ENCODE results near the gene SLC38A10. TPM values are rescaled to one million over a fixed set of nuclear protein-coding genes. Genes with fewer than 3 reads are reported as not detected.
A peak's percentile ranks its signal among the peaks of the same experiment; 100 is the strongest.

Gene SLC38A10
- total RNA-seq, 1 experiment from 2014 or later = 81.4 TPM

- DNase-seq (ENCODE audit: low read depth in 1 of 2, low spot score in 2 of 2) = no peak
- H3K27me3 ChIP-seq (replicated peaks) = no peaks in the 10 kb centered on the region
- H3K4me3 ChIP-seq = no peak overlapping the region
- H3K9me3 ChIP-seq (replicated peaks) = no peaks in the 10 kb centered on the region
- no peaks in the 10 kb centered on the region for H3K36me3 ChIP-seq
- H3K27ac ChIP-seq = no peak overlapping the region
- no peaks in the 10 kb centered on the region for H3K4me1 ChIP-seq (replicated peaks)
Measured at GRCh38 chr17:81302324-81302723, 7.2 kb upstream of the SLC38A10 start.

- DNase-seq (ENCODE audit: low read depth in 1 of 2, low spot score in 2 of 2) = no peak
- no peak overlapping the region for H3K27ac ChIP-seq
- H3K36me3 ChIP-seq = no peaks in the 10 kb centered on the region
- H3K9me3 ChIP-seq (replicated peaks) = no peaks in the 10 kb centered on the region
- no peaks in the 10 kb centered on the region for H3K4me1 ChIP-seq (replicated peaks)
- H3K4me3 ChIP-seq = no peak overlapping the region
- H3K27me3 ChIP-seq (replicated peaks) = no peaks in the 10 kb centered on the region
Measured at GRCh38 chr17:81301195-81302144, 6.4 kb upstream of the SLC38A10 start.

GRCh38 chr17:81300586-81301155, 5.6 kb upstream of the SLC38A10 start:
- no peak for DNase-seq (ENCODE audit: low read depth in 1 of 2, low spot score in 2 of 2)
- Histone ChIP-seq H3K9me3 (replicated peaks) (no peaks in the 10 kb centered on the region), H3K27me3 (replicated peaks) (no peaks in the 10 kb centered on the region), H3K27ac (no peak overlapping the region), H3K36me3 (no peaks in the 10 kb centered on the region), H3K4me3 (no peak overlapping the region), H3K4me1 (replicated peaks) (peaks cover 8% of the 10 kb centered on the region)

GRCh38 chr17:81299846-81300585, 4.9 kb upstream of the SLC38A10 start:
- no peak overlapping the region for H3K4me3 ChIP-seq
- H3K36me3 ChIP-seq = peaks cover 4% of the 10 kb centered on the region
- H3K4me1 ChIP-seq (replicated peaks) = peaks cover 11% of the 10 kb centered on the region
- H3K9me3 ChIP-seq (replicated peaks) = no peaks in the 10 kb centered on the region
- no peaks in the 10 kb centered on the region for H3K27me3 ChIP-seq (replicated peaks)
- no peak overlapping the region for H3K27ac ChIP-seq
- DNase-seq (ENCODE audit: low read depth in 1 of 2, low spot score in 2 of 2) = no peak

GRCh38 chr17:81298991-81299738, 4.1 kb upstream of the SLC38A10 start:
- H3K27ac ChIP-seq = no peak overlapping the region
- no peak overlapping the region for H3K4me3 ChIP-seq
- peaks cover 14% of the 10 kb centered on the region for H3K4me1 ChIP-seq (replicated peaks)
- H3K9me3 ChIP-seq (replicated peaks) = no peaks in the 10 kb centered on the region
- DNase-seq (ENCODE audit: low read depth in 1 of 2, low spot score in 2 of 2) = no peak
- no peaks in the 10 kb centered on the region for H3K27me3 ChIP-seq (replicated peaks)
- peaks cover 10% of the 10 kb centered on the region for H3K36me3 ChIP-seq

- Histone ChIP-seq H3K27me3 (replicated peaks) (no peaks in the 10 kb centered on the region), H3K27ac (no peak overlapping the region), H3K36me3 (peaks cover 10% of the 10 kb centered on the region), H3K4me3 (no peak overlapping the region), H3K9me3 (replicated peaks) (no peaks in the 10 kb centered on the region), H3K4me1 (replicated peaks) (peaks cover 18% of the 10 kb centered on the region)
- no peak for DNase-seq (ENCODE audit: low read depth in 1 of 2, low spot score in 2 of 2)
Measured at GRCh38 chr17:81298325-81298990, 3.4 kb upstream of the SLC38A10 start.

GRCh38 chr17:81295676-81296381, 722 bp upstream of the SLC38A10 start:
- Histone ChIP-seq H3K4me1 (replicated peaks) (peaks cover 18% of the 10 kb centered on the region), H3K9me3 (replicated peaks) (no peaks in the 10 kb centered on the region), H3K36me3 (peaks cover 13% of the 10 kb centered on the region), H3K4me3 (peak overlapping the region; percentile 91), H3K27me3 (replicated peaks) (no peaks in the 10 kb centered on the region), H3K27ac (peak overlapping the region; percentile 59)
- DNase-seq (ENCODE audit: low read depth in 1 of 2, low spot score in 2 of 2) = peak in 1 of 2 experiments; percentile 50

- Histone ChIP-seq H3K36me3 (peaks cover 25% of the 10 kb centered on the region), H3K27ac (peak overlapping the region; percentile 59), H3K9me3 (replicated peaks) (no peaks in the 10 kb centered on the region), H3K4me3 (peak overlapping the region; percentile 91), H3K4me1 (replicated peaks) (peaks cover 18% of the 10 kb centered on the region), H3K27me3 (replicated peaks) (no peaks in the 10 kb centered on the region)
- DNase-seq (ENCODE audit: low read depth in 1 of 2, low spot score in 2 of 2) = no peak
Measured at GRCh38 chr17:81294512-81295030, 536 bp downstream of the SLC38A10 start.

GRCh38 chr17:81292450-81292849, 2.7 kb downstream of the SLC38A10 start:
- peaks cover 47% of the 10 kb centered on the region for H3K36me3 ChIP-seq
- H3K27ac ChIP-seq = no peak overlapping the region
- no peak for DNase-seq (ENCODE audit: low read depth in 1 of 2, low spot score in 2 of 2)
- peaks cover 18% of the 10 kb centered on the region for H3K4me1 ChIP-seq (replicated peaks)
- no peaks in the 10 kb centered on the region for H3K9me3 ChIP-seq (replicated peaks)
- H3K27me3 ChIP-seq (replicated peaks) = no peaks in the 10 kb centered on the region
- H3K4me3 ChIP-seq = no peak overlapping the region

- DNase-seq (ENCODE audit: low read depth in 1 of 2, low spot score in 2 of 2) = peak in 1 of 2 experiments; percentile 34
- peaks cover 18% of the 10 kb centered on the region for H3K4me1 ChIP-seq (replicated peaks)
- H3K27me3 ChIP-seq (replicated peaks) = no peaks in the 10 kb centered on the region
- H3K4me3 ChIP-seq = no peak overlapping the region
- H3K36me3 ChIP-seq = peaks cover 54% of the 10 kb centered on the region
- H3K27ac ChIP-seq = no peak overlapping the region
- no peaks in the 10 kb centered on the region for H3K9me3 ChIP-seq (replicated peaks)
Measured at GRCh38 chr17:81291662-81292061, 3.4 kb downstream of the SLC38A10 start.

GRCh38 chr17:81290230-81290629, 4.9 kb downstream of the SLC38A10 start:
- H3K4me1 ChIP-seq (replicated peaks) = peaks cover 7% of the 10 kb centered on the region
- peaks cover 65% of the 10 kb centered on the region for H3K36me3 ChIP-seq
- DNase-seq (ENCODE audit: low read depth in 1 of 2, low spot score in 2 of 2) = no peak

GRCh38 chr17:81289627-81290026, 5.5 kb downstream of the SLC38A10 start:
- Histone ChIP-seq H3K4me3 (no peak overlapping the region), H3K36me3 (peaks cover 64% of the 10 kb centered on the region), H3K4me1 (replicated peaks) (peaks cover 7% of the 10 kb centered on the region), H3K27ac (no peak overlapping the region), H3K27me3 (replicated peaks) (no peaks in the 10 kb centered on the region), H3K9me3 (replicated peaks) (no peaks in the 10 kb centered on the region; the same call in 1 of the 2 replicates)
- no peak for DNase-seq (ENCODE audit: low read depth in 1 of 2, low spot score in 2 of 2)

More at GRCh38 chr17:81290230-81290629, 4.9 kb downstream of the SLC38A10 start:
- Histone ChIP-seq H3K9me3 (replicated peaks) (no peaks in the 10 kb centered on the region; the same call in 1 of the 2 replicates), H3K27ac (no peak overlapping the region), H3K4me3 (no peak overlapping the region), H3K27me3 (replicated peaks) (no peaks in the 10 kb centered on the region)
